ENCODE data around the gene ANKRD6.

ANKRD6 gene

DNA sequence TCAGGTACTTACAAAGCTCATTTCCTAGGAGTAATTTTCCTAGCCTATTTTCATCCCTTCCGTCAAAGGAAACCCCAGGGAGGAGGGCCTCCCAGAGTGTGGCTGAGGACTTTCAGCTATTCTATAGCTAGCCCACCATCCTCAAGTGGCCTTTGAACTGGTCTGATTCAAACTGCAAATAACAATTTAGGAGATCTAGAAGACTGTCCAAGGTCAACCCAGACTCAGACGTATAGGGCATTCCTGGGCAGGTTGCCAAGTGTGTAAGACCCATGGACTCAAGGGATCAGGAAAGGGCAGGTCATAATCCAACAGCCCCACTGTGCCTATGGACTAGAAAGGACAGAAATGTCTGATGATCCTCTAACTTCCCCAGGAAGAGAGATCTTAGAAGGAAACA is 18.7 kb upstream of the ANKRD6 start:
- DNase-seq, result no peak

GRCh38 chr6:89415185-89415584 is 17.8 kb upstream of the ANKRD6 start:
- no peak for DNase-seq

DNA sequence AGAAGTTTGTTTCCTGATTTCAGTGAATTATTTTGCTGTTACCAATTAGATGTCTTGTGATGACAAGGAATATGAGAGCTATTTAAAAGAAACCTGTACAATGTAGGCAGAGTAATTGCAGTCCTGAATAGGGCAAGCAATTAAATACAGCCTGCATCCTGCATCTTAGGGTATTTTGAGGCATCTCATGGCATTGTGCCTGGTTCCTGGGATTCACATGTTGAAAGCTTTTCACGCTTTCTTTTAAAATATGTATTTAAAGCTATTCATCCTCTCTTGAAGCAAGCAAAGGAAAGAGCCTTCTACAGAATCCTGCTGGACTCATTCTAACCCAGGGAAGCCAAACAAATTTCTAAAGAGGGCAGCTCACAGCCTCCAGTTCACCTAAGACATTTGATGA is 16.2 kb upstream of the ANKRD6 start:
- DNase-seq, result no peak

DNA sequence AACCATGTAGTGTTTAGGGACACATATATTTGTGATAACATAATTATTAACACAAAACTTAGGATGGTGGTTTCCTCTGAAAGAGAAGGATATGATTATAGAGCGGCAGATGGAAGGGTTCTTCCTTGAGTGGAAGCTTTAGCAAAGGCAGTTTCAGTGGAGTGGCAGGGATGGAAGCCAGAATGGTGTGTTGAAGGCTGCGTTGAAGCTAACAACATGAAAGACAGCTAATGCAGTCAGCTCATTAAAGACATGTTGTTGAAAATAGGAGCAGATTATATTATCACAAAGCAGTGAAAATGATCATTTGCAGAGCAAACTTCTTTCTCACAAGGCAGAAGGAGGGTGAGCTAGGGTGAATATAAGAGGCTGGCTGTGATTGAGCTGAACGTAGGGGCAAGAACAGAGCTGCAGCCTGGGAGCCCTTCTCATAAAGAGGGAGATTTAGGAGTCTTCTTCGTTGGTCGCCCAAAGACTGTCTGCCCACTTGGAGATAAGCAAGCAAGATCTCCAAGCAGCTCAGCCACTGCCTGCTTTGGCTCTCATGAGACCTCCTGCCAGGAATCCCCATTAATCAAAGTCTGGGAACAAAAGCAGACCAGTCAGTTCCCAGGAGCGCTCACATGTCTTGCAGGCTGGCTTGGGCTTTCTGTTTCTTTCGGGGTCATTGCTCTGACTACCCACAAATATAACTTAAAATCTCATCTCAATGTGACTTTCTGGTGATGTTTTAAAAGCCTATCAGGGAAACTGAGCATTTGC is 2.6 kb upstream of the ANKRD6 start:
- no peak for DNase-seq

GRCh38 chr6:89433252-89434149 is 549 bp downstream of the ANKRD6 start:
- peak; percentile 30 to 39 for DNase-seq

DNA sequence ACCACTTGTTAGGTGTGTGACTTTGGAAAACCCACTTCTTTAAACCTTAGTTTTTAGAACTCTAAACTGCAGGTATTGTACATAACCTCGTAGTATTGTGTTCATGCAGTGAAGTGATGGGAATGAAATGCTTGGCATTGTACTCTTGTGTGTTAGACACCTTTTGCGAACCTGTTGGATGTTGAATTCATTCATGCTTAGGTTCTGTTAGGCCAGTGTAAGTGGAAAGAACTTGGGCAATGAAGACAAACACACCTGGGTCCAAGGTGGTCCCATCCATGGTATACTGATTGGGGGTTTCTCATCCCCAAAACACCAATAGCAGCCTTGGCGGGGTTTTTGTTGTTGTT is 1.2 kb downstream of the ANKRD6 start:
- DNase-seq, result no peak

- no peak for DNase-seq
Observed at GRCh38 chr6:89434954-89435353, 2.0 kb downstream of the ANKRD6 start.

GRCh38 chr6:89436226-89436625 is 3.3 kb downstream of the ANKRD6 start:
- no peak for DNase-seq

DNA sequence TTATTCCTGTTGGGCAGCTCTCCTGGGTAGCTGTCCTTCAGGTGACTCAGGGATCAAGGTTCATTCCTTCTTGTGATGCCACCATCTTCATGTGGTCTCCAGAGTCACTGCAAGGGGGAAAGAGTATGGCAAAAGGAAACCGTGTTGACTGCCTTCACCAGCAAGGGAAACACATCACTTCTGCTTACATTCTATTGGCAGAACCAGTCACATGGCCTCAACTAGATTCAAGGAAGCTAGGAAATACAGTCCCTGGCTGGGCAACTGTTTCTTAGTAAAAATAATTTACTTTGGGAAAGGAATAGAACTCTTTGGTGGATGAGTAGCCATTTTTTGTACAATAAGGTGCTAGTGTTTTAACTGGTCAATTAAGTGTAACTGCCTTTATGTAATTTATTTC is 5.3 kb downstream of the ANKRD6 start:
- no peak for DNase-seq

DNA sequence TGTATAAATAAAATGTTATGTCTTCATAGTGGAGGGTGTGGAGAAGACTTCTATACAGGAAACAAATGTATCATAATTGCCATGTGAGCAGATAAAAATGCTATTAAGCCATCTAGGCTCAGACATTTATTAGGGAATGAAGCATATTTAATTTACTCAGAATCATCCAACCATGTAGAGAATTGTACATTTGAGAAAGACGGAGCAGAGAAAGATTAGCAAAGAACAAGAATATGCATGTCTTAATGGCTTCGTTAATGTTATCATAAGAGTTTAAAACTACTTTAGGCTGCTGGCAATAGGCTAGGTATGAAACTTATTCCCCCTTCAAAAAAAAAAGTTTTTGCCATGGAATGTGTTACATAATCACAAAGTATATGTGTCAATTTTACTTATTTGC is 6.1 kb downstream of the ANKRD6 start:
- no peak for DNase-seq

- no peak for DNase-seq
Observed at GRCh38 chr6:89440200-89440599, 7.2 kb downstream of the ANKRD6 start.

DNA sequence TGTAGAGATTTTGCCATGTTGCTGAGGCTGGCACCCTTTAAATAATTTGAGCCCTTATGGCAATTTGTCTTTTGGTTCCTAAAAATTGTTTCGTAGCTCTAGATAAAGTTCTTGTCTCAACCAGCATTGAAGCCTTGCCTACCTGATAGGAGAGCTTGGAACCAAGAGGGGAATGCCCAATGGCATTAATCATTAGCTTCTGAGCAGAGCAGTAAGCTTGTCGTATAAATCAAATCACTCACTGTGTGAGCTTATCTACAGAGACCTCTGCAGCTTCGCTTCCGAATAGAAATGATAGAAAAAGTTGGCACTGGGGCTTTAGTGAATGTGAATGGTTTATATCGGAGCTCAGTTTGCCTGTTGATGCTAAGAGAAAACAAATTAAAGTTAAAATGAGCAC is 10.7 kb downstream of the ANKRD6 start:
- DNase-seq, result no peak

- no peak for DNase-seq
Observed at GRCh38 chr6:89449193-89449592, 16.2 kb downstream of the ANKRD6 start.

- DNase-seq, result no peak
Observed at GRCh38 chr6:89452281-89452680, 19.3 kb downstream of the ANKRD6 start.

DNA sequence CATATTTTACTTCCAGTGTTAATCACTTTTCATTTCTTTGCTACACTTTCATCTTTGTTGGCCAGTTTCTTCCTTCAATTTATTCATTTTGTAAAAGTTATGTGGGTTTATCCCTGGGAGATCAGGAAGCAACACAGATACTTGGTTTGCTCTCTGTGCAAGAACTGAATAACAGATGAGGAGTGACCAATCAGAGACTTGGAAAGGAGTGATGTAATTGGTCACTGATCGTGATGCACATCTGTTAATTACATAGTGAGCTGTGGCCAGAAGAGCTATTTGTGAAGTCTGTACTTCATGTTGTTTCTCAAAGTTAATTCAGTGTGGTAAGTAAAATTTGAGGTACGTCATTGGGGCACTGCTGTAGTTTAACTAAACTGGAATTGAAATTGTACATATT is 21.3 kb downstream of the ANKRD6 start:
- no peak for DNase-seq

GRCh38 chr6:89458704-89459103 is 25.8 kb downstream of the ANKRD6 start:
- DNase-seq, result no peak

DNA sequence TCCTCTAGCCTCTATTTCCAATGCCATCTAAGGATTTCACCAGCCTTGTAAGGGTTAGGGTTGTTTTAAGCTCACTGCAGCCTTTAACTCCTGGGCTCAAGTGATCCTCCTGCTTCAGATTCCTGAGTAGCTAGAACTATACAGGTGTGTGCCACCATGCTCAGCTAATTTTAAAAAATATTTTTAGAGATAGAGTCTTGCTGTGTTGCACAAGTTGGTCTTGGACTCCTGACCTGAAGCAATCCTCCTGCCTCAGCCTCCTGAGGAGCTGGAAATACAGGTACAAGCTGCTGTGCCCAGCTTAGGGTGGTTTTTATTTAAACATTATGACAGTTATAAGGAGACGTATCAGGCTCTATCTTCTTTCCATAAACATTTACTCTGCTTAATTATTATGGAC is 26.5 kb downstream of the ANKRD6 start:
- no peak for DNase-seq

- DNase-seq, result no peak
Observed at GRCh38 chr6:89460713-89461112, 27.8 kb downstream of the ANKRD6 start.

DNA sequence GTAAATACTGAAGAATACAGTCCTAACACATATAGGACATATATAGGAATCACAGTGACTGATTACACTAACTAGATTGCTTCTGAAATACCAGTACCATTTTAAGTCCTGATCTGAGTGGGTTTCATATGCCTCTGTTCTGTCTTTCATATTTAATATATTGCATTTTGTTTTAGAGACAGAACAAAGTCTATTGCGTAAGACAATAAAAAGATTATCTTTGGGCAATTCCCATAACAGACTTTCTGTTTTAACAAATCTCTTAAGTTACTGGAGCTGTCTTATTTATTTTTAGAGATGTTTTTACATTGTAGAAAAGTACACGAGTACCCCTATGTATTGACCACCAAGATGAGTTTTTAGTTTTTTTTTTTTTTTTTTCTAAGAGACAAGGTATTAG is 29.6 kb downstream of the ANKRD6 start:
- DNase-seq, result no peak

DNA sequence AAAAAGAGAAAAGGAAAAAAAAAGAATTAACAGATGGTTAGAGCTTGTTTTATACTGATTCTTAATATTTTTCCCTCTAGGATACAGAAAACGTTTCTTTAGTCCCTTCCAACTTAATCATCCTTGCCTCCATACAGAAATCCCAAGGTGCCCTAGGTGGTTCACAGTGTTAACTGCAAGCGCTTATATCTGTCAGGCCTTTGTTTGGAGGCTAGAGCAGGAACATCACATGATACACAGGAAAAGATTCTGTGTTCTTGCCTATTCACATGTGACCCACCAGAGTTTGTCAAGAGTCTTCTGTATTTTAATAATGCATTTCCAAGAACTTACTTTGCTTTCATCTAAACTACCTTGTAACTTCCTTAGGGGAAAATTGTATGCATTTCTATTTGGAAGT is 31.3 kb downstream of the ANKRD6 start:
- no peak for DNase-seq

DNA sequence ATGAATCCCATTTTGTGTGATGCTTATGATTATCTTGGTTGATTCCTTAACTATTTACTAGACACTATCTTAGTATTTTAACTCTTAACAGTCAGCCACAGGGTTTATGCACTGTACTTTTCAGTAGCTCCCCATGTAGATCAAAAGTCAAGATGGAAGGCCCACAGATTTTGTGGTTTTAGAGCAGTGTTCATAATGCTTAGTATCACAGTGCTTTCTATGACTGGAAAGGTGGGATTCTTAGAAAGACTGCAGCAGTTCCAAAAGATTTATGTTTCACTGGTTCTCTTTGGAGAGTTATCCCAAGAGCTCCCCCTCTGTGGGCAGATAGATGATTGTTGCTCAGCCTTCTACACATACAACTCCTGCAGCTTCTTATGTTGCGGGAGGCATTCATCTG is 34.5 kb downstream of the ANKRD6 start:
- no peak for DNase-seq

DNA sequence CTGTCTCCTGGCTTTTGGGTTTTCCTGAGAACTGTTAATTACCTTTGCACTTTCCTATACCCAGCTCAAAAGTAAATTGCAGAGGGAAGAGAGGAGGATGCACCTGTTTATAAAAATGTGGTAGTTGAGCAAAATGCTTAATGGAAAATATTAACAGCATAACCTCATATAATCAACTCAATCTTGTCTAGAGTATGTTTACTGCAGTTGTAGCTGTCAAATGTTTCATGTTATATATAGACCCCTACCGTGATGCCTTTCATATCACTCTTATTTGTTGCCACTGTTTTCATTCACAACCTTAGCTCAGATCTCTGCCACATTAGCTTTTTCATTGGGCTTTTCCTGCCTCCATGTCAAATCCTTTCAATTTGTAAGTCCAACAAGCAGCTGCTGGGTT is 36.0 kb downstream of the ANKRD6 start:
- no peak for DNase-seq

DNA sequence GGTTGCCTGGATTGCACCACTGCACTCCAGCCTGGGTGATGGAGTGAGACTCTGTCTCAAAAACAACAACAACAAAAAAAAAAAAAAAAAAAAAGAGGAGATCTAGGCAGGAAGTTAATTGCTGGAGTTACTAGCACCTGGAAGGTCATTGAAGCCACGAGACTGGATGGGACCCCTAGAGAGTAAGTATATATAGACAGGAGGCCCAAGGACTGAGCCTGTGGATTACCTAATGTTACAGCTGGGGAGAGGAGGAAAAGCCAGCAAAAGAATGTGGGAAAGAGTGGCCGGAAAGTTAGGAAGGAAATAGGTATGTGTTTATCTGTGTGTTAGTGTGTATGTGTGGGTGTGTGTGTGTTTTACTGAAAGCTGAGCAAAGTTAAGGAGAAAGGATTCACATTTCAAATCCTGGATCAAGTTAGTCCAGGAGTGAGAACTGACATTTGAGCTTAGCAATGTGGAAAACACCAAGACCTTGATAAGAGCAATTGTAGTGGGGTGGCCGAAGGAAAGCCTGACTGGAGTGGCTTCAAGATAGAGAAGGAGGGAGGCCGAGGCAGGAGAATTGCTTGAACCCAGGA is 38.4 kb downstream of the ANKRD6 start:
- no peak for DNase-seq

DNA sequence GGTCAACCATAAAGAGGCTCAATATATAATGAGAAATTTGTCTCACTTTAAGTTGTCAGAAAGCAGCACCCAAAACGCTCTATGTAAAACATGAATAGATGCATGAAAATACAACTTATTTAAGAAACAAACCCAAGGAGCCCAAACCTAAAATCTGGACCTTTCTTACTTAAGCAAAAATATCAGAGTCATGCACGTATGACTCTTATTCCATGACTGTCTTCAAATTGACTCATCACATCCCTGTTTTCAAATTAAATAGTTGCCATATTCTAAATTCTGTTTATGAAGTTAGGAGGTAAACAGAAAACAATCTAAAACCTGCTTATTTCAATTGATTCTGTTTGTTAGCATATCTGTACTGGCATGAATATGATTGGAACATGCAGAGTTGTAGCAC is 42.1 kb downstream of the ANKRD6 start:
- peak; percentile 16 to 19 for DNase-seq

Data from inflammatory macrophage treated with lipopolysaccharide for 1 hour (primary cell).